Astrocyte (in vitro differentiated cells and primary cell): ENCODE data around the gene FRS2. TPM values are rescaled to one million over a fixed set of nuclear protein-coding genes. Genes with fewer than 3 reads are reported as not detected.

ENCODE experiments used
- DNase-seq: peaks from one replicate; pipeline ENCODE4 v3.0.0-alpha.2; 2010; ENCODE audit warnings: low read depth
- FAIRE-seq: peaks from 2 replicates; lab custom pipeline; 2011; peaks lifted over from hg19 to GRCh38; lab: Jason Lieb, UNC
- H2AFZ ChIP-seq: 2 replicates; pipeline ENCODE4 v1.6.0; 2012; ENCODE audit warnings: low read depth, low read length, inconsistent platforms
- H3K27ac ChIP-seq: 2 replicates; pipeline ENCODE4 v1.5.1; 2011; ENCODE audit warnings: low read depth, low read length, inconsistent platforms
- H3K27me3 ChIP-seq: 2 replicates; pipeline ENCODE4 v1.6.0; 2011; ENCODE audit warnings: low read length, inconsistent platforms; ENCODE audit not compliant: insufficient read depth
- H3K36me3 ChIP-seq: 2 replicates; pipeline ENCODE4 v1.5.1; 2011; ENCODE audit warnings: low read length, inconsistent platforms; ENCODE audit not compliant: insufficient read depth
- H3K4me1 ChIP-seq: 2 replicates; pipeline ENCODE4 v1.5.1; 2011; ENCODE audit warnings: low read length, inconsistent platforms; ENCODE audit not compliant: insufficient read depth
- H3K4me2 ChIP-seq: 2 replicates; pipeline ENCODE4 v1.6.0; 2012; ENCODE audit warnings: low read length, inconsistent platforms
- H3K4me3 ChIP-seq: 2 replicates; pipeline ENCODE4 v1.5.1; 2011; ENCODE audit warnings: low read depth, mild to moderate bottlenecking, low read length, inconsistent platforms; ENCODE audit not compliant: insufficient read depth
- H3K79me2 ChIP-seq: 2 replicates; pipeline ENCODE4 v1.6.0; 2012; ENCODE audit warnings: mild to moderate bottlenecking, low read length, inconsistent platforms; ENCODE audit not compliant: insufficient read depth
- H3K9ac ChIP-seq: 2 replicates; pipeline ENCODE4 v1.6.0; 2012; ENCODE audit warnings: mild to moderate bottlenecking, low read length, inconsistent platforms
- H3K9me3 ChIP-seq: 2 replicates; pipeline ENCODE4 v1.5.1; 2012; ENCODE audit warnings: low read depth, mild to moderate bottlenecking, low read length, inconsistent platforms; ENCODE audit not compliant: insufficient read depth
- H4K20me1 ChIP-seq: 2 replicates; pipeline ENCODE4 v1.6.0; 2012; ENCODE audit warnings: low read length, inconsistent platforms; ENCODE audit not compliant: insufficient read depth
- H3K27ac Mint-ChIP-seq: one replicate; pipeline ENCODE4 v1.8.0; 2021; ENCODE audit warnings: mild to moderate bottlenecking, mixed read lengths; ENCODE audit not compliant: unreplicated experiment
- H3K27me3 Mint-ChIP-seq: one replicate; pipeline ENCODE4 v1.8.0; 2021; ENCODE audit warnings: low read depth, mixed read lengths; ENCODE audit not compliant: unreplicated experiment
- H3K36me3 Mint-ChIP-seq: one replicate; pipeline ENCODE4 v1.8.0; 2021; ENCODE audit warnings: low read depth, mixed read lengths; ENCODE audit not compliant: unreplicated experiment
- H3K4me1 Mint-ChIP-seq: one replicate; pipeline ENCODE4 v1.8.0; 2021; ENCODE audit warnings: low read depth, mixed read lengths; ENCODE audit not compliant: unreplicated experiment
- H3K4me3 Mint-ChIP-seq: one replicate; pipeline ENCODE4 v1.8.0; 2021; ENCODE audit warnings: mild to moderate bottlenecking, moderate library complexity, mixed read lengths; ENCODE audit not compliant: unreplicated experiment
- H3K9me3 Mint-ChIP-seq: one replicate; pipeline ENCODE4 v1.8.0; 2021; ENCODE audit warnings: mild to moderate bottlenecking, mixed read lengths; ENCODE audit not compliant: unreplicated experiment
- CTCF ChIP-seq: IDR thresholded peaks from 2 replicates; pipeline ENCODE4 v1.5.1; 2011; ENCODE audit warnings: low read depth, mild to moderate bottlenecking, inconsistent platforms, low read length, moderate library complexity; ENCODE audit not compliant: insufficient read depth
- EZH2 ChIP-seq: IDR thresholded peaks from 2 replicates; pipeline ENCODE4 v1.6.1; 2012; ENCODE audit warnings: mild to moderate bottlenecking, low read length, inconsistent platforms; ENCODE audit not compliant: insufficient read depth
- total RNA-seq: library from RNA; stranded (reverse); gene quantifications from 2 replicates; pipeline ENCODE4 v1.2.1, GENCODE V29; 2021

The FRS2 gene
- total RNA-seq, 1 donor from 2014 or later, result 60.9 TPM

GRCh38 chr12:69548687-69549086 is 78.5 kb downstream of the FRS2 start:
- Histone ChIP-seq H3K4me2 (no peak overlapping the region), H3K79me2 (peaks cover 17% of the 10 kb centered on the region), H3K27ac (no peak overlapping the region), H3K4me1 (peaks cover 3% of the 10 kb centered on the region), H2AFZ (no peak overlapping the region), H3K9me3 (no peaks in the 10 kb centered on the region), H3K9ac (no peak overlapping the region), H4K20me1 (peaks cover 7% of the 10 kb centered on the region), H3K27me3 (no peaks in the 10 kb centered on the region), H3K36me3 (no peaks in the 10 kb centered on the region), H3K4me3 (no peak overlapping the region)
- H3K27ac Mint-ChIP-seq, result no peak overlapping the region
- no peaks in the 10 kb centered on the region for H3K27me3 Mint-ChIP-seq
- H3K4me1 Mint-ChIP-seq, result peaks cover 2% of the 10 kb centered on the region
- no peak for DNase-seq
- H3K4me3 Mint-ChIP-seq, result no peak overlapping the region
- H3K36me3 Mint-ChIP-seq, result peaks cover 23% of the 10 kb centered on the region
- TF ChIP-seq EZH2 (no peak), CTCF (no peak)
- FAIRE-seq, result no peak
- H3K9me3 Mint-ChIP-seq, result peaks cover 5% of the 10 kb centered on the region

- FAIRE-seq, result no peak
- Mint-ChIP-seq H3K27me3 (no peaks in the 10 kb centered on the region), H3K9me3 (peaks cover 3% of the 10 kb centered on the region), H3K4me3 (no peak overlapping the region), H3K27ac (no peak overlapping the region), H3K36me3 (peaks cover 13% of the 10 kb centered on the region), H3K4me1 (peaks cover 12% of the 10 kb centered on the region)
- H3K36me3 ChIP-seq, result no peaks in the 10 kb centered on the region
- no peak overlapping the region for H3K27ac ChIP-seq
- H2AFZ ChIP-seq, result no peak overlapping the region
- peaks cover 22% of the 10 kb centered on the region for H3K79me2 ChIP-seq
- no peak overlapping the region for H3K4me3 ChIP-seq
- no peak for DNase-seq
- no peaks in the 10 kb centered on the region for H3K9me3 ChIP-seq
- no peak overlapping the region for H3K9ac ChIP-seq
- no peak overlapping the region for H3K4me2 ChIP-seq
- H3K4me1 ChIP-seq, result peaks cover 7% of the 10 kb centered on the region
- H3K27me3 ChIP-seq, result no peaks in the 10 kb centered on the region
- TF ChIP-seq EZH2, result no peak
- TF ChIP-seq CTCF, result no peak
- peaks cover 8% of the 10 kb centered on the region for H4K20me1 ChIP-seq
Observed at GRCh38 chr12:69550569-69551350, 80.6 kb downstream of the FRS2 start.
